ENCODE measurements around the gene WARS2.

The WARS2 gene

GRCh38 chr1:119081267-119081666 is 59.2 kb downstream of the WARS2 start:
- TF ChIP-seq CTCF (IDR thresholded peaks at IDR 0.05; ENCODE audit: insufficient read depth, low read length, missing control alignments) = no peak
- POLR2A ChIA-PET = interaction anchor here (0.6 kb wide), 2 partner anchors 10 to 95 kb away, joined by 3 read pairs; no protein-coding TSS in a partner anchor
- no peak overlapping the region for H3K4me3 ChIP-seq (ENCODE audit: low read depth, low read length)
- CTCF ChIA-PET = interaction anchor here (1.0 to 1.4 kb wide), 4 partner anchors 11 to 927 kb away, joined by 3 read pairs; no protein-coding TSS in a partner anchor
- no peak for DNase-seq (ENCODE audit: low read depth, low spot score)

- peak; percentile 92 for DNase-seq (ENCODE audit: low read depth, low spot score)
- ChIA-PET POLR2A (interaction anchor here (0.6 kb wide), 2 partner anchors 9 to 95 kb away, joined by 3 read pairs; no protein-coding TSS in a partner anchor), CTCF (interaction anchor here (1.2 to 1.4 kb wide), 2 partner anchors 12 to 927 kb away, joined by 3 read pairs; no protein-coding TSS in a partner anchor)
- TF ChIP-seq CTCF (IDR thresholded peaks at IDR 0.05; ENCODE audit: insufficient read depth, low read length, missing control alignments) = no peak
- peak overlapping the region; percentile 18 for H3K4me3 ChIP-seq (ENCODE audit: low read depth, low read length)
These were observed 59.9 kb downstream of the WARS2 start for GRCh38 chr1:119080586-119080985.

- no peak overlapping the region for H3K4me3 ChIP-seq (ENCODE audit: low read depth, low read length)
- CTCF ChIA-PET = no interaction called here
- no peak for DNase-seq (ENCODE audit: low read depth, low spot score)
- POLR2A ChIA-PET = no interaction called here
- TF ChIP-seq CTCF (IDR thresholded peaks at IDR 0.05; ENCODE audit: insufficient read depth, low read length, missing control alignments) = no peak
These were observed 60.6 kb downstream of the WARS2 start for GRCh38 chr1:119079881-119080280.

- H3K4me3 ChIP-seq (ENCODE audit: low read depth, low read length) = no peak overlapping the region
- ChIA-PET POLR2A (no interaction called here), CTCF (no interaction called here)
- peak; percentile 37 for DNase-seq (ENCODE audit: low read depth, low spot score)
- no peak for TF ChIP-seq CTCF (IDR thresholded peaks at IDR 0.05; ENCODE audit: insufficient read depth, low read length, missing control alignments)
These were observed 64.8 kb downstream of the WARS2 start for GRCh38 chr1:119075614-119076013.

- no peak for TF ChIP-seq CTCF (IDR thresholded peaks at IDR 0.05; ENCODE audit: insufficient read depth, low read length, missing control alignments)
These were observed 69.1 kb downstream of the WARS2 start for GRCh38 chr1:119071321-119071720.

GRCh38 chr1:119069682-119070081 is 70.8 kb downstream of the WARS2 start:
- H3K4me3 ChIP-seq (ENCODE audit: low read depth, low read length) = no peak overlapping the region
- TF ChIP-seq CTCF (IDR thresholded peaks at IDR 0.05; ENCODE audit: insufficient read depth, low read length, missing control alignments) = no peak
- no peak for DNase-seq (ENCODE audit: low read depth, low spot score)
- CTCF ChIA-PET = no interaction called here
- POLR2A ChIA-PET = no interaction called here

More at GRCh38 chr1:119071321-119071720, 69.1 kb downstream of the WARS2 start:
- POLR2A ChIA-PET = interaction anchor here (0.7 kb wide), 1 partner anchor 10 kb away, joined by 3 read pairs; no protein-coding TSS in a partner anchor
- DNase-seq (ENCODE audit: low read depth, low spot score) = no peak
- CTCF ChIA-PET = no interaction called here
- no peak overlapping the region for H3K4me3 ChIP-seq (ENCODE audit: low read depth, low read length)
